ENCODE results near the gene ACP3. TPM values are rescaled to one million over a fixed set of nuclear protein-coding genes. Genes with fewer than 3 reads are reported as not detected.
"Not testable (repeated sequence)": the region's sequence is repeated elsewhere in the genome, so short reads cannot be mapped to it uniquely, and the experiment has no call there.

The ACP3 gene
- total RNA-seq, 1 experiment from 2014 or later = 0.62 TPM

DNA sequence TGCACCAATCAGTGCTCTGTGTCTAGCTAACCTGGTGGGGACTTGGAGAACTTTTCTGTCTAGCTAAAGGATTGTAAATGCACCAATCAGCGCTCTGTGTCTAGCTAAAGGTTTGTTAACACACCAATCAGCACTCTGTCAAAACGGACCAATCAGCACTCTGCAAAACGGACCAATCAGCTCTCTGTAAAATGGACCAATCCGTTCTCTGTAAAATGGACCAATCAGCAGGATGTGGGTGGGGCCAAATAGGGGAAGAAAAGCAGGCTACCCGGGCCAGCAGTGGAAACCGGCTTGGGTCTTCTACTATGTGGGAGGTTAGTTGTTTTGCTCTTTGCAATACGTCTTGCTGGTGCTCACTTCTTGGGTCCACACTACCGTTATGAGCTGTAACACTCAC is 79.6 kb downstream of the ACP3 start:
- not testable (repeated sequence) for DNase-seq; H3K4me3 ChIP-seq (ENCODE audit: insufficient read depth, low read depth, low read length); H3K36me3 ChIP-seq (replicated peaks; ENCODE audit: control insufficient read depth, insufficient read depth, low read length); H3K27me3 ChIP-seq (ENCODE audit: control insufficient read depth, insufficient read depth, low read length)

DNA sequence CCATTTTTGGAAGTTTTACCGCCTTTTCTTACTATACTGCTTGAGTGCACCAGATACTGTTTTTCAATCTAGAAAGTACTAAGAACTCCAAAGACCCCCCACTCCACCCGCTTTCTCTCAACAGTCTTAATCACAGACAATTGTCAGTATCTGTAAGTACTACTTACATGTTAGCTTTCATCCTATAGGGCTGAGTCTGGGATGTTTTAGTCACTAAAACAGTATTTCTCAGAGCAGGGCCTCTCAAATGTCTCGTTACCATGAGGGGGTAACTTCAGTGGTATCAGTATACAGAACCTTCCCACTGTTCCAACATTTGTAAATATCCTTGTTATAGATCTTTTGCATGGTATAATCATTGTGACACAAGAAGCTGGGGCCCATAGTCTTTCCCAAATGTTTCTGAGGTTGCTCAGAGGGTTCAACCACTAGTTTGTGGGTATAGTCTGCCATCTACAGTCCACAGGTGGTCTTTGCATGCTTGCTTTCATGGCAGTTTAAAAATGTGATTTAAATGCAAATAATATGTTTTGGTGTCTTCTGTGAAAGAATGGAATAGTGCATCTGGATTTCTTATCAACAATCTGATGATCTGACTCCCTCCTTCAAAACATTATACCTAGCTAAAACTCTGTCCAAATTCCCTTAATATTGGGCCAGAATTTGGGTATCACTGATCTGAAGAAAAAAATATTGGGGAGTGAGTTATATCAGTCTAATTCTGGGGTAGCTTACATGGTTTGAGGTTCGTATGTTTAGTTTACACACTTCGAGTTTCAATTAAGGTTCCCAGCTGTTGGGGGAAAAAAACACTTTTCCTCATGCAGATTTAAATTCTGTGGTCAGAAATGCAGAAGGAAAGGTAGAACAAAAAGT is 82.1 kb downstream of the ACP3 start:
- no peak overlapping the region for H3K4me3 ChIP-seq (ENCODE audit: insufficient read depth, low read depth, low read length)
- DNase-seq = peak; percentile 72
- H3K27me3 ChIP-seq (ENCODE audit: control insufficient read depth, insufficient read depth, low read length) = no peaks in the 10 kb centered on the region
- no peaks in the 10 kb centered on the region for H3K36me3 ChIP-seq (replicated peaks; ENCODE audit: control insufficient read depth, insufficient read depth, low read length)

DNA sequence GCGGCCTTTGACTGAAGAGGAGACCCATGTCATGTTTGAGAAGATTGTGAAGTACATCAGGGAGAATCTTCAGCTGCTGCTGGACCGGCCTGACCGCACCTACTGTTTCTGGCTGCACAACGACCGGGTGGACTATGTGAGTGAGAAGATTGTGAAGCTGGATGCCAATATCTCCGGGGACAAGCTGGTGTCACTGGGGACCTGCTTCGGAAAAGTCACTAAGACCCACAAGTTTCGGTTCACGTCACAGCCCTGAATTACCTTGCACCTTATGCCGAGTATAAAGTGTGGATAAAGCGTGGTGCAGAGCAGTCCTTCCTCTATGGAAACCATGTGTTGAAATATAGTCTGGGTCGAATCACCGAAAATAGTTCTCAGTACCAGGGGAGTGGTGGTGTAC is 84.0 kb downstream of the ACP3 start:
- Histone ChIP-seq H3K4me3 (ENCODE audit: insufficient read depth, low read depth, low read length) (no peak overlapping the region), H3K36me3 (replicated peaks; ENCODE audit: control insufficient read depth, insufficient read depth, low read length) (no peaks in the 10 kb centered on the region), H3K27me3 (ENCODE audit: control insufficient read depth, insufficient read depth, low read length) (no peaks in the 10 kb centered on the region)
- DNase-seq = no peak

DNA sequence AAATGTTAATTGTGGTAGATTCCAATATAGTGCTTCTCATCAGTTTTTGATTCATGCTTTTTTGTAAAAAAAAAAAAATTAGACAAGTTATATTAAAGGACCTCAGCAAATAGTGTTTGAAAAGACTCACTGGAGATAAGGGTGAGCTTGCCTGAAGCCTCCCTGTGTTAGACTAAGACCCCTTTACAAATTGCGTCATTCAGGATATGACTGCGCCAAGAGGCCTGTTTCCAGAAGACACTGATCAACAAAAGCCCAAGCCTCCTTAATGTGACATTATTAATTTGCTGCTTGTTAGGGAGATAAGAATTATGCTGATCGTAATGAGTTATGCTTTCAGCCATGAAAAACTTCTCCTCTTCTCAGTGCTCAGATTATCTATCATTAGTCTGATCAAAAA is 87.1 kb downstream of the ACP3 start:
- Histone ChIP-seq H3K27me3 (ENCODE audit: control insufficient read depth, insufficient read depth, low read length) (no peaks in the 10 kb centered on the region), H3K36me3 (replicated peaks; ENCODE audit: control insufficient read depth, insufficient read depth, low read length) (no peaks in the 10 kb centered on the region), H3K4me3 (ENCODE audit: insufficient read depth, low read depth, low read length) (no peak overlapping the region)
- DNase-seq = no peak

DNA sequence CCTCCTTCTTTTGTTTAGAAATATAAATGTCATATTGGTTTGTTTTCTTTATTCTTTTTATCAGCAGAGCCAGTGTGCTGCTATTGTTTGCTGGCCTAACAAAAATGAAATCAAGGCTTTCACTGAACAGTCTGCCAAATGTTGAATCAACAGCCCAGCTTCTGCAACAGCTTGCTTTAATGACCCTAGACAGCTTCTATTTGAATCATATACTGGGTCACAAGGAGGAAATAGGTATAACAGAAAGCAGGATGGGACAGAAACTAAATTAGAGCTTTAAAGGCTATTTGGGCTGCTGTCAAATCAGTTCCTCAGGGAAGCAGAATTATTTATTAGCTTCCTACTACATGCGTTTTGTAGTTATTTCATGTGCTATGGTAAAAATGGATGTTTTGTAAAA is 88.0 kb downstream of the ACP3 start:
- no peak for DNase-seq
- Histone ChIP-seq H3K36me3 (replicated peaks; ENCODE audit: control insufficient read depth, insufficient read depth, low read length) (no peaks in the 10 kb centered on the region), H3K4me3 (ENCODE audit: insufficient read depth, low read depth, low read length) (no peak overlapping the region), H3K27me3 (ENCODE audit: control insufficient read depth, insufficient read depth, low read length) (no peaks in the 10 kb centered on the region)

DNA sequence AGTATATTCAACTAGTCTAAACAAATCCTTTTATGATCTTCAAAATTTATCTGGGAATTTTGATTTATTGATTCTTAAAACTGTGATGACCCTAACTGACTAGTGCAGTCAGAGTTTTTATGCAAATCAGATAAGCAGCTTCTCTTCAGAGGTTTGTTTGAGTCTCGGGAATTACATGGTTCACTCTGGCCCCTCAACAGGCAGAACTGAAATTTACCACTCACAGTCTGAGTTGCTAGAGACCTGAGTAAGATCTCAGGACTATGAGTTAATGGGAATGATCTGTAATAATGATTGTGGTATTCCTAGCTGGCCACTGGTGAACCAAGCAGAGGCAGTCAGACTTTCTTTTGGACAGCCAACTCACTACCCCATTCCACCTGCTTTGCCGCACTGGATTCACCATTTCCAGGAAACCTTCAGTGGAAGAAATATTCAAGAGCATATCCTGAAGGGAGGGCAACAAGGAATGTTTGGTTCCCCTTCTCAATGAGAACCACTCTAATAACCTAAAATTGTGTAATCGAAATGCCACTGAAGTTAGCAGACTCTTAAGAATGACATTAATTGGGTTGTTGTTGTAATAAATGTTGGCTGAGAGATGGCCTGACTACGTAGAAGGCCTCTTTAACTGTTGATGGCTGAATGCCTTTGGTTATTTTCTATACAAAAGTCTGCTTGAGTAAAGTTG is 88.5 kb downstream of the ACP3 start:
- no peaks in the 10 kb centered on the region for H3K36me3 ChIP-seq (replicated peaks; ENCODE audit: control insufficient read depth, insufficient read depth, low read length)
- H3K4me3 ChIP-seq (ENCODE audit: insufficient read depth, low read depth, low read length) = no peak overlapping the region
- no peaks in the 10 kb centered on the region for H3K27me3 ChIP-seq (ENCODE audit: control insufficient read depth, insufficient read depth, low read length)

DNA sequence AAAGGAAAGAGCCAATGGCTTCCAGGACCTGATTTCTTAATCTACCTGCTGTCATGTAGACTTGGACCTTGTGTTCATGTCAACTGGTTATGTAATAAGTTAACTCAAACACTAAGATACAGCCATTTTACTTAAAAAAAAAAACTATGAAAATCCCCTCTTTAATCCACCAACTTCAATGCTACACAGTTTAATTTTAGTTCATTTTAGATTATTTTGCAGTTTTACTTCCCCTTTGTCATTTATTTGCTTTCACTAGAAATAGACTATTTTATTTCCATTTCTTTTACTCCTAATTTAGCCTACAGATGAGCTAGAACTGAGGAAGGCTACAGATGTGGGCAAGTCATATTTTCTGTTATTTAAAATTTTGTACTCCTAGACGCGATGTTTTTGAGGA is 89.4 kb downstream of the ACP3 start:
- DNase-seq = no peak
- Histone ChIP-seq H3K36me3 (replicated peaks; ENCODE audit: control insufficient read depth, insufficient read depth, low read length) (no peaks in the 10 kb centered on the region), H3K4me3 (ENCODE audit: insufficient read depth, low read depth, low read length) (no peak overlapping the region), H3K27me3 (ENCODE audit: control insufficient read depth, insufficient read depth, low read length) (no peaks in the 10 kb centered on the region)

More for the DNA sequence above, 88.5 kb downstream of the ACP3 start:
- no peak for DNase-seq

DNA sequence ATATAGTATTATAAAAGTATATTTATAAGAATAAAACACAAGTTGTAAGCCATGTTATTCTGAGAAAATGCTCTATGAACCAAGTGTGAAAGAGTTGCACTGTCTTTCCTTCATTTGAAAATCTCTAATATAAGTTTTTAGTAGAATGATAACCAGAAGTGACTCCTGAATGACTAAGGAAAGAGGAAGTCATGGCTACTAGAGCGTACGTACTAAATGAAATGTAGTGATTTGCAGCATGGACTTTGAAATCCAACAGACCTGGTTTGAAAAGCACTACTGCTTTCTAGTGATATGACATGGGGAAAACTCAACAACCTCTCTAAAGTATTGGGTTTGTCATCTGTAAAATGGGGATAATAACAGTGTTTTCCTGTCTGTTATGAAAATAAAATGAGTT is 89.8 kb downstream of the ACP3 start:
- Histone ChIP-seq H3K36me3 (replicated peaks; ENCODE audit: control insufficient read depth, insufficient read depth, low read length) (no peaks in the 10 kb centered on the region), H3K4me3 (ENCODE audit: insufficient read depth, low read depth, low read length) (no peak overlapping the region), H3K27me3 (ENCODE audit: control insufficient read depth, insufficient read depth, low read length) (no peaks in the 10 kb centered on the region)
- DNase-seq = no peak

Other genes starting within 250 kb of the ACP3 start
- 17.1 and 22.7 TPM in 2 replicates for gene DNAJC13, start 100.1 kb downstream of the ACP3 start, total RNA-seq (2014; rRNA removed; shearing (Covaris generic))

All from H7 (cell line).